ENCODE results near the gene PPFIA1.

- TF ChIP-seq CTCF (IDR thresholded peaks at IDR 0.05) (no peak), POLR2A (IDR thresholded peaks at IDR 0.05) (no peak)
Measured at GRCh38 chr11:70225681-70226177, 44.8 kb upstream of the PPFIA1 start.

All from upper lobe of left lung (tissue), 4 donors.